ENCODE data around the gene TP63. TPM values are rescaled to one million over a fixed set of nuclear protein-coding genes. Genes with fewer than 3 reads are reported as not detected.

Gene TP63
- total and polyA plus RNA-seq, 2 donors (not counting 3 experiments of a cell fraction or from before 2014, with no cell fraction given): not detected

- ChIA-PET POLR2A (no interaction called here), CTCF (no interaction called here)
- dilution Hi-C loops (cut with MboI; ENCODE audit: extremely low pct_ligation_motif_present, low sequenced_read_pairs) (no loop called here), intact Hi-C loops (cut with micrococcal nuclease) (no loop called here)
- TF ChIP-seq JUN (IDR thresholded peaks at IDR 0.05; ENCODE audit: borderline replicate concordance, insufficient read depth, insufficient read length, low read depth): no peak
- TF ChIP-seq CTCF (IDR thresholded peaks at IDR 0.05; ENCODE audit: extremely low read depth in 1 of 2, insufficient read depth in 1 of 2, low read depth in 1 of 2, low read length in 2 of 2): no peak
- no peak for TF ChIP-seq POLR2A (IDR thresholded peaks at IDR 0.05; ENCODE audit: low read depth, low read length)
- TF ChIP-seq MYC (IDR thresholded peaks at IDR 0.05; ENCODE audit: low read depth, low read length): no peak
- no peak for TF ChIP-seq POLR2AphosphoS5 (IDR thresholded peaks at IDR 0.05; ENCODE audit: insufficient read depth, low read depth, low read length)
- no peak for TF ChIP-seq FOS (IDR thresholded peaks at IDR 0.05; ENCODE audit: borderline replicate concordance, insufficient read depth, low read length)
- Histone ChIP-seq H3K9me3 (replicated peaks; ENCODE audit: control insufficient read depth, insufficient read depth, low read length) (no peaks in the 10 kb centered on the region), H2AFZ (ENCODE audit: low read depth, low read length) (no peak overlapping the region), H3K27me3 (ENCODE audit: control insufficient read depth in 2 of 2, insufficient read depth in 2 of 2, low read length in 2 of 2) (no peaks in the 10 kb centered on the region), H3K27ac (ENCODE audit: insufficient read depth, low read depth, low read length) (no peak overlapping the region), H3K36me3 (ENCODE audit: control insufficient read depth in 2 of 2, extremely low read depth in 1 of 2, insufficient read depth in 2 of 2, low read length in 2 of 2) (no peaks in the 10 kb centered on the region), H4K20me1 (replicated peaks; ENCODE audit: control insufficient read depth, extremely low read depth, insufficient read depth, low read length) (no peaks in the 10 kb centered on the region), H3K4me1 (ENCODE audit: control insufficient read depth, extremely low read depth, insufficient read depth, low read length) (peaks cover 5% of the 10 kb centered on the region), H3K79me2 (ENCODE audit: control insufficient read depth, insufficient read depth, low read length) (no peaks in the 10 kb centered on the region), H3K9me1 (replicated peaks; ENCODE audit: control insufficient read depth, extremely low read depth, insufficient read depth, low read length) (no peaks in the 10 kb centered on the region), H3K9ac (replicated peaks; ENCODE audit: extremely low read depth, insufficient read depth, low read length) (no peak overlapping the region), H3K4me2 (ENCODE audit: insufficient read depth, low read length) (no peak overlapping the region), H3K4me3 (replicated peaks in 1 of 3; ENCODE audit: insufficient read depth in 1 of 3, low read depth in 1 of 3, low read length in 3 of 3) (no peak overlapping the region)
- FAIRE-seq (no peak), DNase-seq (ENCODE audit: low read depth, low spot score) (no peak)
- BruUV-seq (replicated peaks): no TSS peak
Observed at GRCh38 chr3:189744235-189744634, 113.0 kb downstream of the TP63 start.

DNA sequence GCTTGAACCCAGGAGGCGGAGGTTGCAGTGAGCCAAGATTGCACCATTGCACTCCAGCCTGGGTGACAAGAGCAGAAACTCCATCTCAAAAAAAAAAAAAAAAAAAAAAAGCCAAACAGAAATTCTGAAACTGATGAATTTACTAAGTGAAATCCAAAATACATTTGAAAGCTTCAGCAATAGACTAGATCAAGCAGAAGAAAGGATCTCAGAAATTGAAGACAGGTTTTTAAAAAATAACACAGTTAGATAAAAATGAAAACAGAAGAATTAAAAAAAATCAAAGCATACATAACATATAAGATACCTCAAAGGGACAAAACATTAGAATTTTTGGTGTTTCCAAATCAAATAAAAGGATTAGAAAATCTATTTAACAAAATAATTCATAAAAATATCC, 114.4 kb downstream of the TP63 start:
- intact Hi-C loops (cut with micrococcal nuclease): no loop called here
- no peak for FAIRE-seq
- no peak for TF ChIP-seq EZH2 (IDR thresholded peaks at IDR 0.05; ENCODE audit: borderline replicate concordance, low read depth, low read length, severe bottlenecking)
- TF ChIP-seq, protein P1, sequence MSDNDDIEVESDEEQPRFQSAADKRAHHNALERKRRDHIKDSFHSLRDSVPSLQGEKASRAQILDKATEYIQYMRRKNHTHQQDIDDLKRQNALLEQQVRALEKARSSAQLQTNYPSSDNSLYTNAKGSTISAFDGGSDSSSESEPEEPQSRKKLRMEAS (IDR thresholded peaks at IDR 0.05; ENCODE audit: insufficient read depth, insufficient read length): no peak
- no peak for TF ChIP-seq GATA2 (IDR thresholded peaks at IDR 0.05; ENCODE audit: insufficient read depth, insufficient read length, low read depth, low read length)
- no peaks in the 10 kb centered on the region for H4K20me1 ChIP-seq (replicated peaks; ENCODE audit: control insufficient read depth, extremely low read depth, insufficient read depth, low read length)
- no peak overlapping the region for H3K9ac ChIP-seq (replicated peaks; ENCODE audit: extremely low read depth, insufficient read depth, low read length)
- H3K4me2 ChIP-seq (ENCODE audit: insufficient read depth, low read length): no peak overlapping the region
- ChIA-PET CTCF (no interaction called here), POLR2A (no interaction called here)
- BruUV-seq (replicated peaks): no TSS peak
- no peak overlapping the region for H3K27ac ChIP-seq (ENCODE audit: insufficient read depth, low read depth, low read length)
- no peak for DNase-seq (ENCODE audit: low read depth, low spot score)
- dilution Hi-C loops (cut with MboI; ENCODE audit: extremely low pct_ligation_motif_present, low sequenced_read_pairs): no loop called here
- no peaks in the 10 kb centered on the region for H3K79me2 ChIP-seq (ENCODE audit: control insufficient read depth, insufficient read depth, low read length)
- no peak overlapping the region for H3K4me3 ChIP-seq (replicated peaks in 1 of 3; ENCODE audit: insufficient read depth in 1 of 3, low read depth in 1 of 3, low read length in 3 of 3)
- H2AFZ ChIP-seq (ENCODE audit: low read depth, low read length): no peak overlapping the region
- peaks cover 5% of the 10 kb centered on the region for H3K4me1 ChIP-seq (ENCODE audit: control insufficient read depth, extremely low read depth, insufficient read depth, low read length)
- H3K9me1 ChIP-seq (replicated peaks; ENCODE audit: control insufficient read depth, extremely low read depth, insufficient read depth, low read length): no peaks in the 10 kb centered on the region
- no peaks in the 10 kb centered on the region for H3K27me3 ChIP-seq (ENCODE audit: control insufficient read depth in 2 of 2, insufficient read depth in 2 of 2, low read length in 2 of 2)
- H3K9me3 ChIP-seq (replicated peaks; ENCODE audit: control insufficient read depth, insufficient read depth, low read length): no peaks in the 10 kb centered on the region
- H3K36me3 ChIP-seq (ENCODE audit: control insufficient read depth in 2 of 2, extremely low read depth in 1 of 2, insufficient read depth in 2 of 2, low read length in 2 of 2): no peaks in the 10 kb centered on the region

Measured in endothelial cell of umbilical vein (primary cell).